GM12892 (cell line): ENCODE results near the gene HNRNPM.
A peak's percentile ranks its signal among the peaks of the same experiment; 100 is the strongest.
"Not testable (repeated sequence)": the region's sequence is repeated elsewhere in the genome, so short reads cannot be mapped to it uniquely, and the experiment has no call there.

Source experiments
- DNase-seq: peaks from one replicate; pipeline ENCODE4 v3.0.0; 2011; ENCODE audit not compliant: insufficient read length
- FAIRE-seq: peaks from 2 replicates; lab custom pipeline; 2011; peaks lifted over from hg19 to GRCh38; lab: Jason Lieb, UNC
- POLR2A ChIP-seq: IDR thresholded peaks from 2 replicates; pipeline ENCODE4 v1.6.1; 2011; ENCODE audit warnings: low read depth, low read length, control low read depth
- POLR2AphosphoS5 ChIP-seq: IDR thresholded peaks from 2 replicates; pipeline ENCODE4 v1.6.1; 2011; ENCODE audit warnings: low read depth, low read length, control low read depth
- TAF1 ChIP-seq: IDR thresholded peaks from 2 replicates; pipeline ENCODE4 v1.6.1; 2011; ENCODE audit warnings: low read depth, mild to moderate bottlenecking, control low read depth, low read length, borderline replicate concordance

Gene HNRNPM

DNA sequence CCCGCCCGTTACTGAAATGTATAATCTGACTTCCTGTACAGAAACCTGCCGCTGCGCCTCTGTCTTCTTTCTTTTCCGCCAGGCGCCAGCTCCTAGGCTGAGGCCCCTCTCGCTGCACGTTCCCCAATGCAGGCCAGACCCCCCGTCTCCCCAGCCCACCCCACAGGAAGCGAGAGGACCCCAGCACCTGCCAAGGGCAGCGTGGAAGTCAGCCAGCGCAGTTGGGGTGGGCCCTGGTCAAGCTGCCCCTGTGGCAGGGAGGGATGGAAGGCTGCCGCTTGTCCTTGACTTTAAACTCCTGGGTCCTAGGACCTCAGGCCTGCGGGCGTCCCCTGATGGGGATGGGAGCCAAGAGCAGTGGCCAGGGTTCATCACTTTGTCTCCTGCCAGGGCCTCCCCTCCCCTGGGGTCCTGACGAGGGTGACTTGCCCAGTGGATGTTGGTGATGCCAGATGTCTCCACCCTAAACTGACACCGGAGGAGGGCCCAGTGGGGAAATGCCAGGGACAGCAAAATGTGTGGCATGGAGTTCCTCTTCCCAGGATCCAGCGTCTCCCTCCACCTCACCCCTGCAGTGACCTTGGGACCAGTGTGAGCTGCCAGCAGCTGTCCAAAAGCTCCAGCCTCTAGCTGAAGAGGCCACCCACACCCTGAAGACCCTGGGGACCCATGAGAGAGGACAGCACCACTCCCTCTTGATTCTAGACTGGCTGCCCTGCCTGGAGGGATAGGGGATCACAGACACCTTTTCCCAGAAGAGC is 40.2 kb upstream of the HNRNPM start:
- DNase-seq (no peak), FAIRE-seq (no peak)
- TF ChIP-seq POLR2A (no peak), POLR2AphosphoS5 (no peak), TAF1 (no peak)

DNA sequence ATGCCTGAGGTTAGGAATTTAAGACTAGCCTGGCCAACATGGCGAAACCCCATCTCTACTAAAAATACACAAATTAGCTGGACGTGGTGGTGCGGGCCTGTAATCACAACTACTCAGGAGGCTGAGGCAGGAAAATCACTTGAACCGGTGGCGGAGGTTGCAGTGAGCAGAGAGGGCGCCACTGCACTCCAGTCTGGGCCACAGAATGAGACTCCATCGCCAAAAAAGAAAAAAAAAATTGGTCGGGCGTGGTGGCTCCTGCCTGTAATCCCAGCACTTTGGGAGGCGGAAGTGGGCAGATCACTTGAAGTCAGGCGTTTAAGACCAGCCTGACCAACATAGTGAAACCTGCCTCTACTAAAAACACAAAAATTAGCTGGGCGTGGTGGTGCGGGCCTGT is 34.1 kb upstream of the HNRNPM start:
- not testable (repeated sequence) for FAIRE-seq, DNase-seq

DNA sequence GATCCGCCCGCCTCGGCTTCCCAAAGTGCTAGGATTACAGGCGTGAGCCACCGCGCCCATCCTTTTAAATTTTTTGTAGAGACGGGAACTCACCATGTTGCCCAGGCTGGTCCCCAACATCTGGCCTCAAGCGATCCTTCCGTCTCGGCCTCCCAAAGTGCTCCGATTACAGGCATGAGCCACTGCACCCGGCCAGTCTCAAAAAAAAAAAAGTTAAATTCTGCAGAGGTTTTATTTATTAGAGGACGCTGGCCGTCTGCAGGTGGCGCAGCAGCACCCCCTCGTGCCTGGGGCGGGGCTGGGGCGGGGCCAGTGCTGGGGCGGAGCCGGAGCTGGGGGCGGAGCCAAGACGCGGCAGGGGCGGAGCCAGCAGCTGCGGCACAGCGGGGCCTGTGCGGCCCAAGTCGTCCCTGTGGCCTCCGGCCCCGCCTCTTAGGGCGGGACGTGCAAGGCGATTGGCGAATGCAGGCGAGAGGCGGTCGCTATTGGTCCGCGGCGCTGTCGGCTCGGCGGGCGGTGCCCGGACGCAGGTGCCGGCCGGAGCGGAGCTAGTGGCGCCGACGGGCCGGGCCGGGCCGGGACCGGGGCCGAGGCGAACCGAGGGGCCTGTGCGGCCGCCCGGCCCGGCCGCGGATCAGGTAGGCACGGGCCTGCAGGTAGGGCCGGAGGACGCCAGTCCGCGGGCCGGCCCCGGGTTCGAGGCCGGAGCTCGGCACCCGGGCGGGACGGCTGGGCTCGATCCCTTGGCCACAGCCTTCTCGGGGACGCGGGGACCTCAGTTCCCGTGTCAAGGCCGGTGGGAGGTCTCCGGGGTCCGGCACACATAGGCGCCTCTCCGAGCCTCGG is 31.8 kb upstream of the HNRNPM start, which contains the start of gene MARCHF2:
Gene MARCHF2 (plus strand): TSS at position 523 of the 846 bp plus-strand sequence. CDS start 8,536 bp downstream, outside the sequence.
- TF ChIP-seq POLR2AphosphoS5 = no peak
- TF ChIP-seq POLR2A = peak; percentile 60; the same call in 1 of the 2 replicates
- TF ChIP-seq TAF1 = no peak
- DNase-seq (peak; percentile 96), FAIRE-seq (peak; percentile 98)

DNA sequence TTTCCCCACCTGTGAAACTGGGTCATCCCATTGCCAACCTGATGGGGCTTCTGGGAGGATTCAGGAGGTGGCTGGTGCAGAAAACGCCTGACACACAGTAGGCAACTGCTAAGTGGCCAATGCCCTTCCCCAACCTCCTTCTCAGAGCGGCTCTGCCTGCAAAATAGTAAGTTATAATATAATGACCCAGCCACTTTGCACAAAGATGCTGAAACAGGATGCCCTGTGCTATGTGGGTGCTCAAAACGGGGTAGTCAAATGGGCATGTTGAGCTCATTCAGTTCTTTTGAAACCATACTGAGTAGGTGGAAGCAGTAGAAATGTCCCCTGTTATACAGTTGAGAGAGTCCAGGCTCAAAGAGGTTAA is 31.2 kb upstream of the HNRNPM start:
- TF ChIP-seq TAF1 (no peak), POLR2AphosphoS5 (no peak), POLR2A (no peak)
- DNase-seq (no peak), FAIRE-seq (no peak)

DNA sequence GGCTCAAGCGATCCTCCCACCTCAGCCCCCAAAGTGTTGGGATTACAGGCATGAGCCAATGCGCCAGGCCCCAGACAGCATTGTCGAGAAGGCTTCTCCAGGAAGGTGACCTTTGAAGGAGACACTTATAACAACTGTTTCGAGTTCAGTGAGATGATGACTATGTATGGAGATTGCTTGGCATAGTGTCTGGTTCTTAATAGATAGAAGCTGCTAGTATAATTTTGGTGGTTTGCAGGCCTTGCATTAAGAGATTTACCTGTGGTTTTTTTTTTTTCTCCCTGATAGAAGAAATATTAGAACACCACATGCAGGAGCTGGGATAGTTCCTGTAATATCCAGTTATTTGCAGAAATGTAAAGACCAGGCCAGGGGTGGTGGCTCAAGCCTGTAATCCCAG is 28.0 kb upstream of the HNRNPM start:
- DNase-seq (no peak), FAIRE-seq (no peak)
- no peak for TF ChIP-seq POLR2A
- no peak for TF ChIP-seq TAF1
- TF ChIP-seq POLR2AphosphoS5 = no peak

DNA sequence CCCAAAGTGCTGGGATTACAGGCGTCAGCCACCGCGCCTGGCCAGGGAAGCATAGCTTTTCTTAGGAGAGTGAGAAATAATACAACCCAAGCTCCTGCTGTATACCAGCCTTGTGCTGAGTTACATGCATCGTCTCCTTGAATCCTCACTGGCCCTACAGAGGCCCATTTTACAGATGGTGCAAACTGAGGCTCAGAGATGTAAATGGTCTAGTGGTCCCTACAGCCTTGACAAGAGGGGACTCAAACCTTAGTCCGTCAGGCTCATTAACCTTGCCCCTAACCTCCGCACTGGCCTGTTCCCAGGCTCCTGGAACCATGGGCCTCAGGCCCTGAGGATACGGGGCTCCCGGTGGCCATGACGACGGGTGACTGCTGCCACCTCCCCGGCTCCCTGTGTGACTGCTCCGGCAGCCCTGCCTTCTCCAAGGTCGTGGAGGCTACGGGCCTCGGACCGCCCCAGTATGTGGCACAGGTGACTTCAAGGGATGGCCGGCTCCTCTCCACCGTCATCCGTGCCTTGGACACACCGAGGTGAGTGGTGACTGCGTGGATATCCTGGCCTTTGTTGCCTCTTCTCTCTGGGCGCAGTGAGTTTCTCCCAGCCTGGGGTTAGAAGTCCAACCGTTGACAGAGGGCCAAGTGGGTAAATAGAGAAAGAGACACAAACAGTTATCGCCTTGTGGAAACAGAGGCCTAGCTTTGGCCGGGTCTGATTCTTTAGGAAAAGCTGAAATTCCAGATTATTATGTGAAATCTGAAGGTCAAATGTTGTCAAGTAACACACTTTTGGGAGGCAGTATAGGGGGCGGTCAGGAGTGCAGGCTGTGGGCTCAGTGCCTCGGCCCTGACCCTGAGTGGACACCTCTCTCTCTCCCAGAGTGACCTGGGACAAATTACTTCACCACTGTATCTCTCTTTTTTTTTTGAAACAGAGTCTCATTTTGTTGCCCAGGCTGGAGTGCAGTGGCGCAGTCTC is 23.0 kb upstream of the HNRNPM start:
- no peak for DNase-seq
- no peak for TF ChIP-seq POLR2A
- no peak for TF ChIP-seq POLR2AphosphoS5
- TF ChIP-seq TAF1 = no peak
- FAIRE-seq = no peak

DNA sequence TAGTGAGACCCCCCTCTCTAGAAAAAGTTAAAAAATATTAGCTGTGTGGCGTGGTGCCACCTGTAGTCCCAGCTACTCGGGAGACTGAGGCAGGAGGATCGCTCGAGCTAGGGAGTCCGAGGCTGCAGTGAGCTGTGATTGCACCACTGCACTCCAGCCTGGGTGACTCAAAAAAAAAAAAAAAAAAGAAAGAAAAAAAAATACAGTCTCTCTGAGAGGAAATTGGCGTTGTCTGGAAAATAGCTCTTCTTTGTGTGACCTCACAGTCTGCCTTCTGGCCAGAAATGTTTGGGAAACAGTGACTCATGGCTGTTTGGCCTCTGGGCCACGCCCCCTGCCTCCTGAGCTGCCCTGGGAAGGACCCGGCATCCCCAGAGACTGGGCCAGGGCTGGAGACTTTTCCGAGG is 21.0 kb upstream of the HNRNPM start:
- DNase-seq (no peak), FAIRE-seq (no peak)
- TF ChIP-seq POLR2A (no peak), POLR2AphosphoS5 (no peak), TAF1 (no peak)

DNA sequence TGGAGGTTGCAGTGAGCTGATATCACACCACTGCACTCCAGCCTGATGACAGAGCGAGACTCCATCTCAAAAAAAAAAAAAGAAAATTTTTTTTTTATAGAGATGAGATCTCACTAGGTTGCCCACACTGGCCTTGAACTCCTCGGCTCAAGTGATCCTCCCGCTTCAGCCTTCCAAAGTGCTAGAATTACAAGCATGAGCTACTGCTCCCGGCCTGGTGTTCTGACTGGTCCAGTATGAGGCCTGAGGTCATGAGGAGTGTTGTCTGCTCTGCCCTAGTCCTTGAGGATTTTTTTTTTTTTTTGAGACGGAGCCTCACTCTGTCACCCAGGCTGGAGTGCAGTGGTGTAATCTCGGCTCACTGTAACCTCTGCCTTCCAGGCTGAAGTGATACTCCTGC is 19.4 kb upstream of the HNRNPM start:
- not testable (repeated sequence) for FAIRE-seq, DNase-seq

DNA sequence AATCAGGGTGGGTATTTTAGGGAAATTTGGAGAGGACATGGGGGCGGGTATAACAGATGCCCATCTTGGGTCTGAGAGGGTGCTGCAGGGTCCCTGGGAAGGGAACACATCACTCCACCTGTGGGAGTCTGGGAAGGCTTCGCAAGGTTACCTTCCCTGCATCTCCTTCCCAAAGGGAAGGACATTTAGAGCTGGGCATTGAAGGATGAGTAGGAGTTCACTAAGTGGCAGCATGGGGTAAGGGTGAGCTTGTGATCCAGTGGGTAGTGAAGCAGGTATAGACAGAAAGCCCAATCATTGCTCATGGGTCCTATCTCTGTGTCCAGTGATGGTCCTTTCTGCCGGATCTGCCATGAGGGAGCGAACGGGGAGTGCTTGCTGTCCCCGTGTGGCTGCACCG is 18.5 kb upstream of the HNRNPM start:
- FAIRE-seq (no peak), DNase-seq (no peak)
- TF ChIP-seq TAF1 (no peak), POLR2AphosphoS5 (no peak), POLR2A (no peak)

DNA sequence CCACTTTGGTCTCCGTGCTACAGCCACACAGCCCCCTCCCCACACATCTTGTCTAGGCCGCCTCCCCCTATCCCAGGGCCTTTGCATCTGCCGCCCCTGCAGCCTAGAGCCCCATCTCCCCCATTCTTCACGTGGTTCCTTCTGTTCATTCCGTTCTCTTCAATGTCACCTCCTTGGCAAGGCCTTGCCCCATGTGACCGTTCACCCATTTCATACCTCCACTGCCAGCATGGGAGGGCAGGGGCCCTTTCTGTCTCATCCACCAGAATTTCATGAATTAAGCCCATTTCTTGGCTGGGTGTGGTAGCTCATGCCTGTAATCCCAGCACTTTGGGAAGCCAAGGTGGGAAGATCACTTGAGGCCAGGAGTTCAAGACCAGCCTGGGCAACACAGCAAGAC is 15.7 kb upstream of the HNRNPM start:
- no peak for FAIRE-seq

DNA sequence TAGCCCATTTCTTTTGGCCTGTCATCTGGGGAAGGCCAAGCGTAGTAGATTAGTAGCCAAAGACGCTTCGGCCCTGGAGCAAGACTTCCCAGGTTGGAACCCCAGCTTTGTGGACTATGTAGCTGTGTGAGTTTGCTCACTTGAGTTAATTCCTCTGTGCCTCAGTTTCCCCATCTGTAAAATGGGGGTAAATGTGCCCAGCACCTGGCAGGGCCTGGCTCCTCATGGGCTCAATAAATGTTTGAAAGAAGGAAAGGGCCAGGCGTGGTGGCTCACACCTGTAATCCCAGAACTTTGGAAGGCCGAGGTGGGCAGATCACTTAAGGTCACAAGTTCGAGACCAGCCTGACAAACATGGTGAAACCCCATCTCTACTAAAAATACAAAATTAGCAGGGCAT is 14.9 kb upstream of the HNRNPM start:
- TF ChIP-seq POLR2AphosphoS5 (no peak), TAF1 (no peak), POLR2A (no peak)
- FAIRE-seq (no peak), DNase-seq (no peak)

More for the DNA sequence above, 15.7 kb upstream of the HNRNPM start:
- DNase-seq = no peak
- TF ChIP-seq POLR2AphosphoS5 (no peak), POLR2A (no peak), TAF1 (no peak)
